ENCODE measurements around the gene PPIG.

DNA sequence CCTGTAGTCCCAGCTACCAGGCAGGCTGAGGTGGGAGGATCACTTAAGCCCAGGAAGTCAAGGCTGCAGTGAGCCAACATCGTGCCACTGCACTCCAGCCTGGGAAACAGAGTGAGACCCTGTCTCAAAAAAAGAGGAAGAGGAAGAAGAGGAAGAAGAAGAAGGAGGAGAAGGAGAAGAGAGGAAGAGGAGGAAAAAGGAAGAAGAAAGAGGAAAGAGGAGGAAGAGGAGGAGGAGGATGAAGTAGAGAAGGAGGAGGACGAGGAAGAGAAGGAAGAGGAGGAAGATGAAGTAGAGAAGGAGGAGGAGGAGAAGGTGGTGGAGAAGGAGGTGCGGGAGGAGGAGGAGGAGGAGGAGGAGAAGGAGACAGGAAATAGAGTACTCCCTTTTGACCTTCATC lies 72.0 kb downstream of the PPIG start:
- no peak for TF ChIP-seq POLR2A (IDR thresholded peaks at IDR 0.05; ENCODE audit: low read depth, low read length)
- TF ChIP-seq, protein P1, sequence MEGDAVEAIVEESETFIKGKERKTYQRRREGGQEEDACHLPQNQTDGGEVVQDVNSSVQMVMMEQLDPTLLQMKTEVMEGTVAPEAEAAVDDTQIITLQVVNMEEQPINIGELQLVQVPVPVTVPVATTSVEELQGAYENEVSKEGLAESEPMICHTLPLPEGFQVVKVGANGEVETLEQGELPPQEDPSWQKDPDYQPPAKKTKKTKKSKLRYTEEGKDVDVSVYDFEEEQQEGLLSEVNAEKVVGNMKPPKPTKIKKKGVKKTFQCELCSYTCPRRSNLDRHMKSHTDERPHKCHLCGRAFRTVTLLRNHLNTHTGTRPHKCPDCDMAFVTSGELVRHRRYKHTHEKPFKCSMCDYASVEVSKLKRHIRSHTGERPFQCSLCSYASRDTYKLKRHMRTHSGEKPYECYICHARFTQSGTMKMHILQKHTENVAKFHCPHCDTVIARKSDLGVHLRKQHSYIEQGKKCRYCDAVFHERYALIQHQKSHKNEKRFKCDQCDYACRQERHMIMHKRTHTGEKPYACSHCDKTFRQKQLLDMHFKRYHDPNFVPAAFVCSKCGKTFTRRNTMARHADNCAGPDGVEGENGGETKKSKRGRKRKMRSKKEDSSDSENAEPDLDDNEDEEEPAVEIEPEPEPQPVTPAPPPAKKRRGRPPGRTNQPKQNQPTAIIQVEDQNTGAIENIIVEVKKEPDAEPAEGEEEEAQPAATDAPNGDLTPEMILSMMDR (IDR thresholded peaks at IDR 0.05; ENCODE audit: extremely low read depth in 1 of 2, insufficient read depth in 1 of 2, low read depth in 1 of 2, low read length in 2 of 2): no peak
